SH-SY5Y (cell line): ENCODE data around the gene MRPL19.

Experiments
- GATA2 ChIP-seq: IDR thresholded peaks from 2 replicates; pipeline ENCODE4 v1.6.1; 2011; ENCODE audit warnings: mild to moderate bottlenecking, low read depth, low read length
- GATA3 ChIP-seq: IDR thresholded peaks from 2 replicates; pipeline ENCODE4 v1.6.1; 2011; ENCODE audit warnings: low read depth, mild to moderate bottlenecking, low read length, moderate library complexity

DNA sequence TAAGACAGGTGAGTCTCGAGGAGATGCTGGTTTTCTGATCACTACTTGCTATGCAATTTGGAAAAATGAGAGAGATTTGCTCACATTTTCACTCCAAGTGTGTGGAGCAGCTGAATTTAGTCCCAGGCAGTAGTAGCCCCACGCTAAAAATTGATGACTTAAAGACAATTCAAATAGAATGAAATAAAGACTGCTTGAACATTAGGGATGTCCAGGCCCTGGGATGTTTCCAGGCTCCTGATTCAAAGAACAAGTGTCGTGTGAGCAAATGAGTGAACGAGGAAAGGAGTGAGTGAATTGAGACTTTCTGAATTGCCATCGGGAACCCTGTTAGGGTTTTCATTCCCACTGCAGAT is 37.3 kb upstream of the MRPL19 start:
- TF ChIP-seq GATA3 = no peak
- TF ChIP-seq GATA2 = no peak
